Cerebellar nuclear complex (tissue), 1 donor: ENCODE measurements around the gene BCAM.
"Not testable (repeated sequence)": the region's sequence is repeated elsewhere in the genome, so short reads cannot be mapped to it uniquely, and the experiment has no call there.

Experiments used
- DNase-seq, 2 experiments: peaks; one replicate each; lab custom pipeline; 2025; lab: John Stamatoyannopoulos, UW

The BCAM gene

GRCh38 chr19:44817725-44818465, 9.0 kb downstream of the BCAM start:
- DNase-seq: no peak

- no peak for DNase-seq
Observed at GRCh38 chr19:44818466-44819031, 9.6 kb downstream of the BCAM start.

GRCh38 chr19:44819246-44819832, 10.4 kb downstream of the BCAM start:
- no peak for DNase-seq

- DNase-seq: no peak
Observed at GRCh38 chr19:44820648-44821609, 12.0 kb downstream of the BCAM start.

- DNase-seq: no peak
Observed at GRCh38 chr19:44822177-44822576, 13.3 kb downstream of the BCAM start.

- no peak for DNase-seq
Observed at GRCh38 chr19:44822670-44823372, 13.9 kb downstream of the BCAM start.

GRCh38 chr19:44823373-44823698, 14.4 kb downstream of the BCAM start:
- DNase-seq: no peak

GRCh38 chr19:44824761-44825160, 15.9 kb downstream of the BCAM start:
- DNase-seq: no peak

GRCh38 chr19:44832875-44833274, 24.0 kb downstream of the BCAM start:
- DNase-seq: not testable (repeated sequence)

- not testable (repeated sequence) for DNase-seq
Observed at GRCh38 chr19:44834399-44834798, 25.5 kb downstream of the BCAM start.

GRCh38 chr19:44839276-44839675, 30.4 kb downstream of the BCAM start:
- DNase-seq: no peak

GRCh38 chr19:44840811-44841210, 31.9 kb downstream of the BCAM start:
- no peak for DNase-seq

GRCh38 chr19:44841231-44841630, 32.3 kb downstream of the BCAM start:
- DNase-seq: no peak

- no peak for DNase-seq
Observed at GRCh38 chr19:44845286-44845611, 36.3 kb downstream of the BCAM start.

GRCh38 chr19:44845612-44846454, 36.9 kb downstream of the BCAM start, which contains the start of gene NECTIN2:
Gene NECTIN2, plus strand, starts transcription at chr19:44846297. Its CDS starts 229 bp downstream, at chr19:44846526.
- no peak for DNase-seq

- no peak for DNase-seq
Observed at GRCh38 chr19:44846455-44847143, 37.7 kb downstream of the BCAM start.

- DNase-seq: no peak
Observed at GRCh38 chr19:44847144-44848035, 38.5 kb downstream of the BCAM start.

GRCh38 chr19:44848036-44848811, 39.3 kb downstream of the BCAM start:
- no peak for DNase-seq
